Gastroesophageal sphincter (tissue), 4 donors: ENCODE results near the gene ZDHHC15. TPM values are rescaled to one million over a fixed set of nuclear protein-coding genes. Genes with fewer than 3 reads are reported as not detected.
"Not testable (repeated sequence)": the region's sequence is repeated elsewhere in the genome, so short reads cannot be mapped to it uniquely, and the experiment has no call there.

ENCODE experiments used
- ATAC-seq: fragments of 150-250 bp; one replicate; pipeline ENCODE4 v1.9.1; 2016; ENCODE audit warnings: mild to moderate bottlenecking, moderate library complexity
- H3K27ac ChIP-seq, 4 donors: fragments of 200-600 bp; sonication (generic) in 3 of 4; 1 replicate in 3 of 4; 2 replicates in 1 of 4; pipeline ENCODE4 v1.5.1; 2016 to 2019
- H3K27me3 ChIP-seq: fragments of 200-600 bp; sonication (generic); one replicate; pipeline ENCODE4 v1.5.1; 2019
- H3K36me3 ChIP-seq, 2 donors: fragments of 200-600 bp; sonication (generic); one replicate each; pipeline ENCODE4 v1.5.1; 2019; ENCODE audit warnings: control low read depth in 1 of 2
- H3K4me1 ChIP-seq, 3 donors: fragments of 200-600 bp; sonication (generic); 1 replicate in 2 of 3; 2 replicates in 1 of 3; pipeline ENCODE4 v1.5.1; 2016 to 2019; ENCODE audit warnings: control low read depth in 2 of 3
- H3K4me3 ChIP-seq, 2 donors: fragments of 200-600 bp; sonication (generic); one replicate each; pipeline ENCODE4 v1.5.1; 2019; ENCODE audit warnings: mild to moderate bottlenecking in 1 of 2, moderate library complexity in 1 of 2
- H3K9me3 ChIP-seq, 3 donors: fragments of 200-600 bp; sonication (generic); one replicate each; pipeline ENCODE4 v1.5.1; 2017 to 2019; ENCODE audit warnings: control low read depth in 2 of 3
- CTCF ChIP-seq, 4 experiments: fragments of 200-600 bp in 2 of 4; fragments of 450-650 bp in 2 of 4; sonication (generic) in 1 of 4; IDR thresholded peaks; one replicate each; pipeline ENCODE4 v1.5.1; 2017 to 2019; ENCODE audit warnings: antibody characterized with exemption in 4 of 4, mild to moderate bottlenecking in 2 of 4, moderate library complexity in 2 of 4
- EP300 ChIP-seq: sonication (generic); formaldehyde crosslinking; IDR thresholded peaks from one replicate; pipeline ENCODE4 v1.6.1; 2017; ENCODE audit warnings: antibody characterized with exemption, mild to moderate bottlenecking
- POLR2A ChIP-seq, 2 donors: fragments of 450-650 bp; IDR thresholded peaks; one replicate each; pipeline ENCODE4 v1.6.1; 2017; ENCODE audit warnings: antibody characterized with exemption in 2 of 2, mild to moderate bottlenecking in 2 of 2, moderate library complexity in 1 of 2
- POLR2AphosphoS5 ChIP-seq: sonication (generic); formaldehyde crosslinking; IDR thresholded peaks from one replicate; pipeline ENCODE4 v1.6.1; 2017; ENCODE audit warnings: antibody characterized with exemption
- WGBS, 2 donors: methylation state at CpG; one replicate each; pipeline ENCODE4 v1.1.5; 2018; ENCODE audit warnings: low coverage in 1 of 2; 5-methylcytosine and 5-hydroxymethylcytosine counted together
- total RNA-seq, 4 donors: library from RNA; depleted of rRNA; stranded (reverse); fragments of >200 nt; gene quantifications; one replicate each; pipeline ENCODE4 v1.1.0, GENCODE V29; 2016

Gene ZDHHC15
- total RNA-seq, result 1 to 10 TPM; 2.7 to 3.1 (median 2.8) TPM

GRCh38 chrX:75522565-75523431 is at the start of gene ZDHHC15:
Gene ZDHHC15, minus strand, starts transcription at chrX:75523037. Its CDS starts 13 bp downstream, at chrX:75523024.
- 0 to 21% methylated on average over 5 to 8 of the region's 45 CpGs for WGBS, 2 donors

GRCh38 chrX:75560544-75560943 is 37.7 kb upstream of the ZDHHC15 start:
- not testable (repeated sequence) for H3K9me3 ChIP-seq, H3K4me1 ChIP-seq, H3K36me3 ChIP-seq, H3K4me3 ChIP-seq, H3K27me3 ChIP-seq, H3K27ac ChIP-seq, ATAC-seq
- 93% methylated on average over 14 of the region's 18 CpGs; no CpG with 5 or more reads in 1 of the 2 donors for WGBS, 2 donors

More at GRCh38 chrX:75522565-75523431, at the start of gene ZDHHC15:
- H3K4me3 ChIP-seq, result peak within 1 kb of the TSS; percentile 36 to 57
- no peaks in the 10 kb centered on the region for H3K36me3 ChIP-seq
- ATAC-seq, result peak; percentile 92
- no peaks in the 10 kb centered on the region for H3K27me3 ChIP-seq
- peak; percentile 52 for TF ChIP-seq POLR2AphosphoS5
- no peak for TF ChIP-seq POLR2A (IDR thresholded peaks at IDR 0.05)
- peak in 3 of 4 experiments; percentile 22 to 29 (median 28) for TF ChIP-seq CTCF (IDR thresholded peaks at IDR 0.05)
- H3K27ac ChIP-seq, result peak within 1 kb of the TSS; percentile 39 to 85 (median 82)
- peaks cover 0 to 33% (median 0%) of the 10 kb centered on the region in 3 donors for H3K4me1 ChIP-seq
- H3K9me3 ChIP-seq, result no peaks in the 10 kb centered on the region

- H3K27me3 ChIP-seq, result no peaks in the 10 kb centered on the region
- ATAC-seq, result peak; percentile 46
- H3K36me3 ChIP-seq, result no peaks in the 10 kb centered on the region
- TF ChIP-seq POLR2A (IDR thresholded peaks at IDR 0.05) (no peak), EP300 (no peak), POLR2AphosphoS5 (no peak), CTCF (IDR thresholded peaks at IDR 0.05) (no peak)
- H3K4me3 ChIP-seq, result no peak overlapping the region
- H3K4me1 ChIP-seq, result peaks cover 0 to 16% (median 0%) of the 10 kb centered on the region in 3 donors
- WGBS, 2 donors, result no CpG with 5 or more reads among the region's 3 CpGs
- H3K27ac ChIP-seq, result peak overlapping the region in 2 of 4 donors; percentile 43 to 50
- H3K9me3 ChIP-seq, result no peaks in the 10 kb centered on the region
Measured at GRCh38 chrX:75547783-75548182, 24.9 kb upstream of the ZDHHC15 start.

- TF ChIP-seq POLR2A (IDR thresholded peaks at IDR 0.05), result no peak
- TF ChIP-seq POLR2AphosphoS5, result no peak
- no peak for TF ChIP-seq CTCF (IDR thresholded peaks at IDR 0.05)
- no peak for TF ChIP-seq EP300
- no peak for ATAC-seq
Measured at GRCh38 chrX:75546724-75547511, 24.1 kb upstream of the ZDHHC15 start.

GRCh38 chrX:75544786-75545185 is 21.9 kb upstream of the ZDHHC15 start:
- no peaks in the 10 kb centered on the region for H3K27me3 ChIP-seq
- no peak overlapping the region for H3K27ac ChIP-seq
- no peaks in the 10 kb centered on the region for H3K9me3 ChIP-seq
- H3K4me1 ChIP-seq, result peaks cover 0 to 16% (median 0%) of the 10 kb centered on the region in 3 donors
- TF ChIP-seq CTCF (IDR thresholded peaks at IDR 0.05) (no peak), POLR2AphosphoS5 (no peak), POLR2A (IDR thresholded peaks at IDR 0.05) (no peak), EP300 (no peak)
- H3K4me3 ChIP-seq, result no peak overlapping the region
- no peaks in the 10 kb centered on the region for H3K36me3 ChIP-seq
- WGBS, 2 donors, result 89% methylated on average over 1 of the region's 2 CpGs; no CpG with 5 or more reads in 1 of the 2 donors
- ATAC-seq, result no peak

More at GRCh38 chrX:75546724-75547511, 24.1 kb upstream of the ZDHHC15 start:
- 20% methylated on average over 1 of the region's 2 CpGs; no CpG with 5 or more reads in 1 of the 2 donors for WGBS, 2 donors
- peak overlapping the region in 2 of 4 donors; percentile 43 to 50 for H3K27ac ChIP-seq
- H3K4me1 ChIP-seq, result peaks cover 0 to 16% (median 0%) of the 10 kb centered on the region in 3 donors
- no peak overlapping the region for H3K4me3 ChIP-seq
- H3K9me3 ChIP-seq, result no peaks in the 10 kb centered on the region
- no peaks in the 10 kb centered on the region for H3K36me3 ChIP-seq
- H3K27me3 ChIP-seq, result no peaks in the 10 kb centered on the region
